ENCODE results near the gene PMPCA. TPM values are rescaled to one million over a fixed set of nuclear protein-coding genes. Genes with fewer than 3 reads are reported as not detected.

The PMPCA gene
- total RNA-seq, 1 donor from 2014 or later = 86.6 TPM

DNA sequence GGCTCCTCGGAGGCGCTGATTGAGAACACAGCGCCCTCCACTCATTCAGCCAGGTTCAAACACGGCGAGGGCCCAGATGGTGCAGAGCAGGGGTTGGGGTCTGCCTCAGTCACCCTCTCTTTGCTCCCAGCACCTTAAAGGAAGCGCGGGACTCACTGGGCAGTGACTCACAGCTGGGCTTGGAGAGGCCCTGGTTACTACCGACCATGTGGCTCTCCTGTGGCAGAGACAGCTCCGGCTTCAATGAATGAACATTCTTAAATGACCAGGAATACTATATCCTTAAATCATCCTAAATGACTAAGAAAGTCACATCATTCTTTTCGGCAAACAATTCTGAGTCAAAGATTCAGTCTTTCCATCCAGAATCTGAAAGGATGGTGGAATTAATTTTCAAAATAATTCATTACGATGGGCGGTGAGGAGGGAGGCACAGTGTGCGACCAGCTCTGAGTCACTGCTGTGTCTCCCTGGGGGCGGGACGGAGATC is 30.8 kb downstream of the PMPCA start:
- DNase-seq (ENCODE audit: low read depth, low spot score) = no peak
- Mint-ChIP-seq H3K36me3 (ENCODE audit: low read depth) (peaks cover 7% of the 10 kb centered on the region), H3K9me3 (no peaks in the 10 kb centered on the region), H3K4me3 (peak overlapping the region; percentile 49), H3K27ac (ENCODE audit: unreplicated experiment) (peak overlapping the region; percentile 57), H3K27me3 (ENCODE audit: low read depth) (no peaks in the 10 kb centered on the region), H3K4me1 (peaks cover 26% of the 10 kb centered on the region)
- TF ChIP-seq, protein P1, sequence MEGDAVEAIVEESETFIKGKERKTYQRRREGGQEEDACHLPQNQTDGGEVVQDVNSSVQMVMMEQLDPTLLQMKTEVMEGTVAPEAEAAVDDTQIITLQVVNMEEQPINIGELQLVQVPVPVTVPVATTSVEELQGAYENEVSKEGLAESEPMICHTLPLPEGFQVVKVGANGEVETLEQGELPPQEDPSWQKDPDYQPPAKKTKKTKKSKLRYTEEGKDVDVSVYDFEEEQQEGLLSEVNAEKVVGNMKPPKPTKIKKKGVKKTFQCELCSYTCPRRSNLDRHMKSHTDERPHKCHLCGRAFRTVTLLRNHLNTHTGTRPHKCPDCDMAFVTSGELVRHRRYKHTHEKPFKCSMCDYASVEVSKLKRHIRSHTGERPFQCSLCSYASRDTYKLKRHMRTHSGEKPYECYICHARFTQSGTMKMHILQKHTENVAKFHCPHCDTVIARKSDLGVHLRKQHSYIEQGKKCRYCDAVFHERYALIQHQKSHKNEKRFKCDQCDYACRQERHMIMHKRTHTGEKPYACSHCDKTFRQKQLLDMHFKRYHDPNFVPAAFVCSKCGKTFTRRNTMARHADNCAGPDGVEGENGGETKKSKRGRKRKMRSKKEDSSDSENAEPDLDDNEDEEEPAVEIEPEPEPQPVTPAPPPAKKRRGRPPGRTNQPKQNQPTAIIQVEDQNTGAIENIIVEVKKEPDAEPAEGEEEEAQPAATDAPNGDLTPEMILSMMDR (conservative IDR thresholded peaks at IDR 0.05) = no peak

DNA sequence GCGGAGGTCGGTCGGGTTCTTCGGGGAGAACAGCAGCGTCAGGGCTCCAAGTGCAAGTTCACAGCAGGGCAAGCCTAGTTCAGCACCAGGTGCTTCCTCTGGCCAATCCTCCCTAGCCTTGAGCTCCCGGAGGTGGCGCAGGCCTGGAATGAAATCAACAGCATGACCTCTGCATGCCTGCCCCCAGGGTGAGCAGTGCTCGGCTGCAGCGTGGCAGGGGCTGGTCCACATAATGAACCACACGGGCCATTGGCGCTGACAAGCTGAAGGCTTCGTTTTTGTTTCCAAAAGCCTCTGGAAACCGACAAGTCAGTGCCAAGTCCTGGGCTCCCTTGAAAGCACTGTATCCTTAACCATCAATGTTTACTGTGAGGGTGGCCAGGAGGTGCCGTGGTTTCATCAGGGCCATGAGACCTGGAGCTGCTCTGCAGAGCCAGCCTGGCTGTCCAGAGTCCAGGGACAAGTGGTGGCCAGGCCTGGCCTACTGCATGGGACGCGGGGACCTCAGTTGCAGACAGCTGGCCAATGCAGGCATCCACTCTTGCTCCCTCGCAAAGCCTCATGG is 31.3 kb downstream of the PMPCA start:
- DNase-seq (ENCODE audit: low read depth, low spot score) = no peak
- Mint-ChIP-seq H3K4me1 (peaks cover 22% of the 10 kb centered on the region), H3K4me3 (peak overlapping the region; percentile 49), H3K27ac (ENCODE audit: unreplicated experiment) (peak overlapping the region; percentile 57), H3K36me3 (ENCODE audit: low read depth) (peaks cover 11% of the 10 kb centered on the region), H3K27me3 (ENCODE audit: low read depth) (no peaks in the 10 kb centered on the region), H3K9me3 (no peaks in the 10 kb centered on the region)
- TF ChIP-seq, protein P1 (conservative IDR thresholded peaks at IDR 0.05) = no peak

DNA sequence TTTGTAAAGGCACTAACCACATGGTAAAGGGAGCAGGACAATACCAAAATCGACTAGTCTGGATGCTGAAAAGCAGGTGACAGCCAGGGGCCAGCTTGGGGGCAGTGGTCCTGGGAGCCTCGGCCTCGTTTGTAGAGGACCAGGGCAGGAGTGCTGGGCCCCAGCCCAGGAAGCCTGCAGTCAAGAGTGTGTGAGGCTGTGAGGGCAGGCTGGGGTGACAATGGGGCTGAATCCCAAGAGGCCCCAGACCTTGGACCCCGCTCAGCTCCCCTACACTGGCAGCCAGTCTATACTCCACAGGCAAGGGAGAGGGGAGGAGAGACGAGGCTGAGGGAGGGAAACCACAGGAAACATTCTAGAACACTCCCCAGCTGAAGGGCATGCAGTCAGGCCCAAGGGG is 31.8 kb downstream of the PMPCA start:
- Mint-ChIP-seq H3K27me3 (ENCODE audit: low read depth) (no peaks in the 10 kb centered on the region), H3K36me3 (ENCODE audit: low read depth) (peaks cover 15% of the 10 kb centered on the region), H3K4me3 (no peak overlapping the region), H3K4me1 (peaks cover 17% of the 10 kb centered on the region), H3K9me3 (no peaks in the 10 kb centered on the region), H3K27ac (ENCODE audit: unreplicated experiment) (no peak overlapping the region)
- no peak for DNase-seq (ENCODE audit: low read depth, low spot score)
- TF ChIP-seq, protein P1 (conservative IDR thresholded peaks at IDR 0.05) = no peak

DNA sequence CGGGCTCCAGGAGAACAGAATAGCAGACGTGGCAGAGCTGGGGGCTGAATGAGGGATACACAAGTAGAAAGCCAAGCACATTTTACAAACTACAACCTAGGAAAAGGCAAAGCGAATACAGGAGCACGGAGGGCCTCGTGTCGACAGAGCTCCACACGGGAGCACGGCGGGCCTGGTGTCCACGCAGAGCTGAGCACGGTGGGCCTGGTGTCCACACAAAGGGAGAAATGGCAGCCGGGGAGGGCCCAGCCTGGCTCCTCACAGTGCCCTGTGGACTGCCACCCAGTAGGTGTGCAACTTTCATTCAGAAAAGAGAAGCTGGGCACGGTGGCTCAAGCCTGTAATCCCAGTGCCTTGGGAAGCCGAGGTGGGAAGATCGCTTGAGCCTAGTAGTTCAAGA is 32.6 kb downstream of the PMPCA start:
- Mint-ChIP-seq H3K36me3 (ENCODE audit: low read depth) (peaks cover 15% of the 10 kb centered on the region), H3K27me3 (ENCODE audit: low read depth) (no peaks in the 10 kb centered on the region), H3K9me3 (no peaks in the 10 kb centered on the region), H3K4me3 (no peak overlapping the region), H3K4me1 (peaks cover 9% of the 10 kb centered on the region), H3K27ac (ENCODE audit: unreplicated experiment) (no peak overlapping the region)
- TF ChIP-seq, protein P1 (conservative IDR thresholded peaks at IDR 0.05) = no peak
- DNase-seq (ENCODE audit: low read depth, low spot score) = no peak

DNA sequence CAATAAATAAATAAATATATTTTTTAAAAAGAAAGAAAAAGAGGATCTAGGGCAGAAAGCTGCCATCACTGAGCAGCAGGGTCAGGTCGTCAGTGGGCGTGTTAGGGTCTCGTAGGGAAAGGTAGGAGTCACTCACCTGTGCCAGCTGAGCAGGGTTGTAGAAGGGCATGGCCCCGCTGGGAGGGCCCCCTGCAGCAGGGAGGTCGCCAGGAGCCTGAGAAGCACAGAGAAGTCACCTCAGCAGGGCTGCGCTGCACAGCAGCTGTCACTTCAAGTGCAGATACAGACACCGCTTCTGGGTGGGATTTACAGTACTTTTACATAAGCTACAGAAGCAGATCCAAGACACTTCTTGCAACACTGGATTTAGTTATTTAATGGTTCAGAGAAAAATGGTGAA is 33.2 kb downstream of the PMPCA start:
- peaks cover 4% of the 10 kb centered on the region for H3K4me1 Mint-ChIP-seq
- TF ChIP-seq, protein P1 (conservative IDR thresholded peaks at IDR 0.05) = no peak
- no peaks in the 10 kb centered on the region for H3K27me3 Mint-ChIP-seq (ENCODE audit: low read depth)
- peaks cover 15% of the 10 kb centered on the region for H3K36me3 Mint-ChIP-seq (ENCODE audit: low read depth)
- no peak overlapping the region for H3K4me3 Mint-ChIP-seq
- no peaks in the 10 kb centered on the region for H3K9me3 Mint-ChIP-seq
- no peak overlapping the region for H3K27ac Mint-ChIP-seq (ENCODE audit: unreplicated experiment)
- DNase-seq (ENCODE audit: low read depth, low spot score) = no peak

Measured in neural crest cell (in vitro differentiated cells).